ENCODE results near the gene VASP.
A peak's percentile ranks its signal among the peaks of the same experiment; 100 is the strongest.

VASP gene

GRCh38 chr19:45468803-45469131 lies 38.5 kb upstream of the VASP start:
- no peaks in the 10 kb centered on the region for H3K27me3 ChIP-seq (ENCODE audit: insufficient read depth, low read depth, severe bottlenecking)
- no peaks in the 10 kb centered on the region for H3K9me3 ChIP-seq (ENCODE audit: severe bottlenecking)
- DNase-seq = no peak
- no peaks in the 10 kb centered on the region for H3K36me3 ChIP-seq
- no peak for TF ChIP-seq CTCF (IDR thresholded peaks at IDR 0.05; ENCODE audit: low read depth, low read length)
- peak overlapping the region; percentile 61 for H3K4me3 ChIP-seq (ENCODE audit: low read depth, low read length)
- H3K27ac ChIP-seq = peak overlapping the region; percentile 80

GRCh38 chr19:45469132-45469944 lies 37.9 kb upstream of the VASP start:
- Histone ChIP-seq H3K9me3 (ENCODE audit: severe bottlenecking) (no peaks in the 10 kb centered on the region), H3K27me3 (ENCODE audit: insufficient read depth, low read depth, severe bottlenecking) (no peaks in the 10 kb centered on the region), H3K36me3 (no peaks in the 10 kb centered on the region), H3K4me3 (ENCODE audit: low read depth, low read length) (peak overlapping the region; percentile 61), H3K27ac (peak overlapping the region; percentile 80)
- DNase-seq = peak; percentile 92
- no peak for TF ChIP-seq CTCF (IDR thresholded peaks at IDR 0.05; ENCODE audit: low read depth, low read length)

DNA sequence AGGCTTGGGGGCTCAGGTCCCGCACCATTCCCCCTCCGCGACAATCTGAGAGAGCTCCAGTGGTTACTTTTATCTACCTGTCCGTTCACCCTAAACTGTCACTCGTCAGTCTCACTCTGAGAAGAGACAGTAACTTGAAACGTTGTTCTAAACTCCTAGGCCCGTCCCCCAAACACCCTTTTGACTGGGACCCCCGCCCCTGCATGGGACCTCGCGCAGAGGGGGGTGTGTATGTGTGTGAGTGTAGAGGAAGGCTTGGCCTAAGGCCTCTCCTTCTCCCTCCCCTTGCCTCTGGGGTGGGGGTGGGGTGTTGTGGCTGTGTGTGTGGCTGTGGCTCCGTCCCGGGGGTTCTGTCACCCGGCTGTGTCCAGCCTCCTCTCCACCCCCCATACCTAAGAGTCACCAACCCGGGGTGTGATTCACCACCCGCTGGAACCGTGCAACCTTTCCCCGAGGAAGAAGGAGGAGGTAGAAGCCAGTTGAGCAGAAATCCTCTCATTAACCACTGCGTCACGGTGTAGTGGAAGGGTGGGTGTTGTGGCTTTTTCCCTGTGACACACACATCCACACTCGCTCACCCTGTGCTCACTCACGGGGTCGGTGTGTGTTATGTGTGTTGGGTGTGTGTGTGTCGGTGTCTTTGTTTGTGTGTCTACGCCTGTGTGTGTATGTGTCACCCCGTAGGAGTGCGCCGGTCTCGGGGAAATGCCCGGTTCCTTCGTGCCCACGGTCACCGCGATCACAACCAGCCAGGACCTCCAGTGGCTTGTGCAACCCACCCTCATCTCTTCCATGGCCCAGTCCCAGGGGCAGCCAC lies 37.1 kb upstream of the VASP start:
- DNase-seq = no peak
- H3K27ac ChIP-seq = no peak overlapping the region
- no peaks in the 10 kb centered on the region for H3K9me3 ChIP-seq (ENCODE audit: severe bottlenecking)
- H3K27me3 ChIP-seq (ENCODE audit: insufficient read depth, low read depth, severe bottlenecking) = no peaks in the 10 kb centered on the region
- no peak for TF ChIP-seq CTCF (IDR thresholded peaks at IDR 0.05; ENCODE audit: low read depth, low read length)
- H3K4me3 ChIP-seq (ENCODE audit: low read depth, low read length) = peak overlapping the region; percentile 61
- no peaks in the 10 kb centered on the region for H3K36me3 ChIP-seq

GRCh38 chr19:45470762-45471081 lies 36.6 kb upstream of the VASP start:
- no peak for TF ChIP-seq CTCF (IDR thresholded peaks at IDR 0.05; ENCODE audit: low read depth, low read length)
- Histone ChIP-seq H3K36me3 (no peaks in the 10 kb centered on the region), H3K27ac (no peak overlapping the region), H3K4me3 (ENCODE audit: low read depth, low read length) (no peak overlapping the region), H3K9me3 (ENCODE audit: severe bottlenecking) (no peaks in the 10 kb centered on the region), H3K27me3 (ENCODE audit: insufficient read depth, low read depth, severe bottlenecking) (no peaks in the 10 kb centered on the region)
- DNase-seq = no peak

DNA sequence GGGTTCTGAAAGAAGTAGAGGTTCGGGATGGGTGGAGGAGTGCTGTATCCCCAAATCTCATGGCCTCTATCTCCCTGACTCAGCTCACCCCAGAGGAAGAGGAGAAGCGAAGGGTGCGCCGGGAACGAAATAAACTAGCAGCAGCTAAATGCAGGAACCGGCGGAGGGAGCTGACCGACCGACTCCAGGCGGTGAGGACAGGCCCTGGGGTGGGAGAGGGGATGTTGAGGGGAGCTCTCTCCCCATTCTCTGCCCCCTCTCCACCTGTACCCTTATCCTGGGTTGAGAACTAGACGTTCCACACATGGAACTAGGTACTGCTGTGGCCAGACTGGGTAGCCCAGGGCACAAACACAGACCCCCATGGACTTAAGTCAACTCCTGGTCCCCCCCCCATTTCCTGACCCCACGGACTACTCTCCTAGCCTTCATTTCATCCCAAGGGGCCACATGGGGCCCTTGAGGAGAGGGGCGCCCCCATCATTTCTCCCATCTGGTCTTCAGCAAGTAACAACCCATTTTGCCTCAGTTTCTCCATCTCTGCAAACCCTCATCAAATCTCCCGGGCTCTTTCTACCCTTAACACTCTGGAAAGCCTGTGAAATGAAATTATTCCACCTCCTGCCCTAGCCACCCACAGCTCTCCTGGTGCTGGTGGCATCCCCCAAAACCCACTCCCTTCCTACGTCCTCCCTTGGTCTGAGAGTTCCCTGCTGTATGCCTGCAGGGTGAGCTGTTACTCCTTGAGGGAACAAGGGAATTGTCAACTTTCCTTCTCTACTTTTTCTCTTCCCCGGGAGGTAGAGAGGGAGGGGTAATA lies 36.0 kb upstream of the VASP start:
- Histone ChIP-seq H3K9me3 (ENCODE audit: severe bottlenecking) (no peaks in the 10 kb centered on the region), H3K36me3 (no peaks in the 10 kb centered on the region), H3K27ac (no peak overlapping the region), H3K4me3 (ENCODE audit: low read depth, low read length) (no peak overlapping the region), H3K27me3 (ENCODE audit: insufficient read depth, low read depth, severe bottlenecking) (no peaks in the 10 kb centered on the region)
- TF ChIP-seq CTCF (IDR thresholded peaks at IDR 0.05; ENCODE audit: low read depth, low read length) = no peak
- DNase-seq = no peak

Data from WERI-Rb-1 (cell line).